Measurements from ENCODE around the gene FYN.

FYN gene

GRCh38 chr6:111775145-111775922 lies 97.9 kb downstream of the FYN start:
- no peak for DNase-seq (ENCODE audit: extremely low read depth, low read depth)
- TF ChIP-seq CTCF (IDR thresholded peaks at IDR 0.05; ENCODE audit: low read depth, low read length, missing control alignments) = no peak

DNA sequence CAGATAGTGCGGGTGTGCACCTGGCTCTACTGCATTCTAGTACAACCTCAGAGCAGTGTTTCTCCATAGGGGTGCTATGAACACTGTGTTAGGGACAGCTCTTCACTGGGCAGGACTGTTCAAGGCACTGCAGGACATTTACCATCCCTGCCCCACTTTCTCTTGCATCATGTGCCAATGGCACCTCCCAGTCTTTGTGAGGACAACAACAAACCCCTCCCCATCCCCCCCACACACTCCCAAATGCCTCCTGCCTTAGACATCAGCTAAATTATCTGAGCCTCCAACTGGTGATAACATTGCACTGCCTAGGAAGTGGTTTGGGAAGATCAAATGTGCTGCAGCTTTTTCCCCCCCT lies 98.9 kb downstream of the FYN start:
- no peak overlapping the region for H3K4me3 ChIP-seq (replicated peaks; ENCODE audit: low read depth, low read length)
- no peak for DNase-seq (ENCODE audit: extremely low read depth, low read depth)
- no peak for TF ChIP-seq CTCF (IDR thresholded peaks at IDR 0.05; ENCODE audit: low read depth, low read length, missing control alignments)

More at GRCh38 chr6:111775145-111775922, 97.9 kb downstream of the FYN start:
- no peak overlapping the region for H3K4me3 ChIP-seq (replicated peaks; ENCODE audit: low read depth, low read length)

DNA sequence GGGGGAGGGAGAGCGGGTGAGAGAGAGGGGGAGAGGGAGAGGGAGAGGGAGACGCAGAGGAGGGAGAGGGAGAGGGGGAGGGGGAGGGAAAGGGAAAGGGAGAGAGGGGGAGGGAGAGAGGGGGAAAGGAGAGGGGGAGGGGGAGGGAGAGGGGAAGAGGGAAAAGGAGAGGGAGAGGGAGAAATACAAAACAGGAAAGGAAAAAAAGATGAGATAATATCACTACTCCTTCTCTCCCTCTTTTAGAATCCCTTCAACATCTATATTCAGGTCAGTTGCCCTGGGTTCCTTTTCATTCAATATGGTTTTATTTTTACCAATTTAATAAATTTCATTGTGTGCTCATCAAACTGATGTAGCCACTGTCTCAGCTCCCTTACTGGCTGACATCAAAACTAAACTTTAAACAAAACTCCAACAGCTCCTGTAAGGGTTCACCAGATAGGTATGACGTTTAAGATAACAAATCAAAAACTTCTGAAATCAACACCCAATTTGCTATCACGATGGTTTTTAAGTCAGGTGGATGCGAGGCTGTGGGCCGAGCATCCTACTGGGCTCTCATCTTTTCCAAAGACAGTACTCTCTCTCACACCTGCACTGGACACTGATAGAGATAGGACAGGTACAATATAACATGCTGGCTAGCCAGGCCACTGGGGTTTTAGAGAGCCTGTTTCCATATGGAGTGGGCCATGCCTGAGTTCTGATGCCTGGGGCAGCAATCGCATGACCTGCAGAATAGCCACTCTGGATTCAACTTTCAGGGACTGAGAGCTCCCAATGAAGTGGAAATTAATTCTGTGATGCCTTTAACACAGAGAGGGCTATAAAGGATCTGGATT lies 99.5 kb downstream of the FYN start:
- no peak for DNase-seq (ENCODE audit: extremely low read depth, low read depth)
- TF ChIP-seq CTCF (IDR thresholded peaks at IDR 0.05; ENCODE audit: low read depth, low read length, missing control alignments) = no peak
- no peak overlapping the region for H3K4me3 ChIP-seq (replicated peaks; ENCODE audit: low read depth, low read length)

- DNase-seq (ENCODE audit: extremely low read depth, low read depth) = no peak
- TF ChIP-seq CTCF (IDR thresholded peaks at IDR 0.05; ENCODE audit: low read depth, low read length, missing control alignments) = no peak
- H3K4me3 ChIP-seq (replicated peaks; ENCODE audit: low read depth, low read length) = no peak overlapping the region
These were observed 100.9 kb downstream of the FYN start for GRCh38 chr6:111772381-111772780.

- TF ChIP-seq CTCF (IDR thresholded peaks at IDR 0.05; ENCODE audit: low read depth, low read length, missing control alignments) = no peak
- no peak for DNase-seq (ENCODE audit: extremely low read depth, low read depth)
These were observed 101.6 kb downstream of the FYN start for GRCh38 chr6:111771629-111772028.

DNA sequence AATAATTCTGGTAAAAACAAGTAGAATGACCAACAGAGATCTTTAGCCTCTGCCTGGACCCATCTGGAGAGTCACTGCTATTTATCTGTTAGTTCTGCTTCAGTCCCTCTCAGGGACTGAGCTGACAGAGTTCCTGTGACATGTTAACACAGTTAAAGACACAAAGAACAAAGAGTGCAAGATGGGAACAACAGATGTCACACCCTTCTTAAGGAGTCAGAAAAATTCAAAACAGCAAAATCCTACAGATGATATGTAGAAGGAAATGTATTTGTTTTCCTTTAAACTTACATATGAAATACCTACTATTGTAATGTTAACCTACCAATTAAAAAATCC lies 102.2 kb downstream of the FYN start:
- DNase-seq (ENCODE audit: extremely low read depth, low read depth) = no peak
- H3K4me3 ChIP-seq (replicated peaks; ENCODE audit: low read depth, low read length) = no peak overlapping the region
- TF ChIP-seq CTCF (IDR thresholded peaks at IDR 0.05; ENCODE audit: low read depth, low read length, missing control alignments) = no peak

More at GRCh38 chr6:111771629-111772028, 101.6 kb downstream of the FYN start:
- H3K4me3 ChIP-seq (replicated peaks; ENCODE audit: low read depth, low read length) = no peak overlapping the region
